ENCODE data around the gene NANS. TPM values are rescaled to one million over a fixed set of nuclear protein-coding genes. Genes with fewer than 3 reads are reported as not detected.

Gene NANS
- total RNA-seq, 4 donors from 2014 or later = 35.2 to 74.4 (median 44.6) TPM

GRCh38 chr9:98066235-98066634 lies 9.7 kb downstream of the NANS start:
- Histone ChIP-seq H3K4me3 (no peak overlapping the region), H3K9me3 (no peaks in the 10 kb centered on the region), H3K4me1 (no peaks in the 10 kb centered on the region), H3K36me3 (peaks cover 0 to 58% (median 7%) of the 10 kb centered on the region in 3 donors), H3K27me3 (no peaks in the 10 kb centered on the region), H3K27ac (no peak overlapping the region)
- 90 to 95% methylated on average over 3 of the region's 3 CpGs for WGBS, 2 donors
- TF ChIP-seq, protein P1, sequence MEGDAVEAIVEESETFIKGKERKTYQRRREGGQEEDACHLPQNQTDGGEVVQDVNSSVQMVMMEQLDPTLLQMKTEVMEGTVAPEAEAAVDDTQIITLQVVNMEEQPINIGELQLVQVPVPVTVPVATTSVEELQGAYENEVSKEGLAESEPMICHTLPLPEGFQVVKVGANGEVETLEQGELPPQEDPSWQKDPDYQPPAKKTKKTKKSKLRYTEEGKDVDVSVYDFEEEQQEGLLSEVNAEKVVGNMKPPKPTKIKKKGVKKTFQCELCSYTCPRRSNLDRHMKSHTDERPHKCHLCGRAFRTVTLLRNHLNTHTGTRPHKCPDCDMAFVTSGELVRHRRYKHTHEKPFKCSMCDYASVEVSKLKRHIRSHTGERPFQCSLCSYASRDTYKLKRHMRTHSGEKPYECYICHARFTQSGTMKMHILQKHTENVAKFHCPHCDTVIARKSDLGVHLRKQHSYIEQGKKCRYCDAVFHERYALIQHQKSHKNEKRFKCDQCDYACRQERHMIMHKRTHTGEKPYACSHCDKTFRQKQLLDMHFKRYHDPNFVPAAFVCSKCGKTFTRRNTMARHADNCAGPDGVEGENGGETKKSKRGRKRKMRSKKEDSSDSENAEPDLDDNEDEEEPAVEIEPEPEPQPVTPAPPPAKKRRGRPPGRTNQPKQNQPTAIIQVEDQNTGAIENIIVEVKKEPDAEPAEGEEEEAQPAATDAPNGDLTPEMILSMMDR (IDR thresholded peaks at IDR 0.05) = no peak
- no peak for TF ChIP-seq EP300 (IDR thresholded peaks at IDR 0.05)
- TF ChIP-seq POLR2A (IDR thresholded peaks at IDR 0.05) = no peak
- no peak for DNase-seq (ENCODE audit: low spot score in 2 of 2)

- no peak for DNase-seq (ENCODE audit: low spot score in 2 of 2)
- 92 to 97% methylated on average over 2 of the region's 2 CpGs for WGBS, 2 donors
- TF ChIP-seq, protein P1 (IDR thresholded peaks at IDR 0.05) = no peak
- TF ChIP-seq POLR2A (IDR thresholded peaks at IDR 0.05) = no peak
- TF ChIP-seq EP300 (IDR thresholded peaks at IDR 0.05) = no peak
- peaks cover 0 to 57% (median 7%) of the 10 kb centered on the region in 3 donors for H3K36me3 ChIP-seq
- H3K27me3 ChIP-seq = no peaks in the 10 kb centered on the region
- H3K9me3 ChIP-seq = no peaks in the 10 kb centered on the region
- no peak overlapping the region for H3K27ac ChIP-seq
- no peaks in the 10 kb centered on the region for H3K4me1 ChIP-seq
- no peak overlapping the region for H3K4me3 ChIP-seq
These were observed 10.7 kb downstream of the NANS start for GRCh38 chr9:98067184-98067583.

- DNase-seq (ENCODE audit: low spot score in 2 of 2) = no peak
- H3K4me3 ChIP-seq = no peak overlapping the region
- no peaks in the 10 kb centered on the region for H3K27me3 ChIP-seq
- no peak overlapping the region for H3K27ac ChIP-seq
- H3K36me3 ChIP-seq = peaks cover 0 to 41% (median 0%) of the 10 kb centered on the region in 3 donors
- TF ChIP-seq, protein P1 (IDR thresholded peaks at IDR 0.05) = no peak
- TF ChIP-seq POLR2A (IDR thresholded peaks at IDR 0.05) (no peak), EP300 (IDR thresholded peaks at IDR 0.05) (no peak)
- WGBS, 2 donors = 94% methylated on average over 6 of the region's 6 CpGs
- H3K9me3 ChIP-seq = no peaks in the 10 kb centered on the region
- peaks cover 0 to 8% (median 1%) of the 10 kb centered on the region in 4 donors for H3K4me1 ChIP-seq
These were observed 13.0 kb downstream of the NANS start for GRCh38 chr9:98069551-98069950.

- TF ChIP-seq POLR2A (IDR thresholded peaks at IDR 0.05) (no peak), EP300 (IDR thresholded peaks at IDR 0.05) (no peak)
- TF ChIP-seq, protein P1 (IDR thresholded peaks at IDR 0.05) = no peak
- Histone ChIP-seq H3K27me3 (no peaks in the 10 kb centered on the region), H3K27ac (no peak overlapping the region), H3K4me1 (peaks cover 0 to 18% (median 7%) of the 10 kb centered on the region in 4 donors), H3K36me3 (peaks cover 0 to 31% (median 0%) of the 10 kb centered on the region in 3 donors), H3K4me3 (no peak overlapping the region), H3K9me3 (no peaks in the 10 kb centered on the region)
- no peak for DNase-seq (ENCODE audit: low spot score in 2 of 2)
- WGBS, 2 donors = 92 to 94% methylated on average over 7 of the region's 7 CpGs
These were observed 14.2 kb downstream of the NANS start for GRCh38 chr9:98070704-98071103.

- peaks cover 0 to 24% (median 7%) of the 10 kb centered on the region in 4 donors for H3K4me1 ChIP-seq
- no peak overlapping the region for H3K4me3 ChIP-seq
- peaks cover 0 to 20% (median 0%) of the 10 kb centered on the region in 3 donors for H3K36me3 ChIP-seq
- peak overlapping the region in 1 of 4 donors; percentile 37 for H3K27ac ChIP-seq
- no peak for DNase-seq (ENCODE audit: low spot score in 2 of 2)
- no peaks in the 10 kb centered on the region for H3K9me3 ChIP-seq
- 86 to 89% methylated on average over 9 of the region's 9 CpGs for WGBS, 2 donors
- H3K27me3 ChIP-seq = no peaks in the 10 kb centered on the region
- TF ChIP-seq POLR2A (IDR thresholded peaks at IDR 0.05) (no peak), EP300 (IDR thresholded peaks at IDR 0.05) (no peak)
- TF ChIP-seq, protein P1 (IDR thresholded peaks at IDR 0.05) = no peak
These were observed 15.2 kb downstream of the NANS start for GRCh38 chr9:98071737-98072136.

Measured in tibial nerve (tissue), 4 donors.